GM21723 (cell line): ENCODE results near the gene LONP2.
"Not testable (repeated sequence)": the region's sequence is repeated elsewhere in the genome, so short reads cannot be mapped to it uniquely, and the experiment has no call there.

Experiments
- ATAC-seq: cut with Tn5 transposase; IDR thresholded peaks from one replicate; pipeline ENCODE4 v1.9.1; 2021; ENCODE audit warnings: mild to moderate bottlenecking, moderate library complexity; ENCODE audit not compliant: unreplicated experiment

Gene LONP2

GRCh38 chr16:48365025-48365600 is 121.0 kb downstream of the LONP2 start:
- no peak for ATAC-seq

GRCh38 chr16:48365601-48366164 is 121.6 kb downstream of the LONP2 start:
- ATAC-seq: peak; percentile 93

DNA sequence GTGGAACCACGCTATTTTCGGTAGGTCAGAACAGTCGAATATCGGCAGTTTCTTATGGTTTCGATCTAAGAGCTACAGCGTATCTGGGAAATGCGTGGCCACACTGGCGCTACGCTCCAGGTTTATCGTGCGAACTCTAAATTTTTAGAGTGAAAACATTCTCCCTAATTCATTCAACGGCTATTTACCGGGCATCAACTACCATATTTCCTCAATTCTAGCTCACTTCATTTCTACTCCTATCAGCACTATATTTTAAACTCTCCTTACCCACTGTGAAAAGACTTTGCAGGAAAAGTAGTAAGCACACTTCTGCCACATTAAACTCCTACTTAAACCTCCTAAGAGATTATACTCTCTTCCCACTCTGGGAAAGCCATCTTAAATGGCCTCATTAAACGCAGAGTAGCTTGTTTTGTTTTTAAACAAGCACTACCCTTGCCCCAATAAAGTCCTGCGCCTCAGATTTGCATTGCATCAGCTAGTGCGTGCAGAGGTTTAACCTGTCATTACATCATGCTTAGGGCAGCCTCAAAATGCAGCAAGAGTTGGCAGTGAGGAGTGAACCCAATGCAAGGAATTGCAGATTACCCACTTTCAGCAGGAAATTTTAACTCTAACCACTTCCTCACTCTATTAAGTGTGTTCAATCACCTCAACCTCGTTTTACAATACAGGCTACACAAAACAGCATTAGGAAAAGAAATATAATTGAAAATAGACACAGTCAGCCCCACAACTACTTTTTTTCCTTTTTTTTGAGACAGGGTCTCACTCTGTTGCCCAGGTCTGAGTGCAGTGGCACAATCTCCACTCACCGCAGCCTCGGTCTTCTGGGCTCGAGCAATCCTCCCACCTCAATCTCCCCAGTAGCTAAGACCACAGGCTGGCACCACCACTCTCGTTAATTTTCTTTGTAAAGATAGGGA is 122.3 kb downstream of the LONP2 start:
- peak; percentile 68 for ATAC-seq

GRCh38 chr16:48367441-48368049 is 123.4 kb downstream of the LONP2 start:
- ATAC-seq: no peak

GRCh38 chr16:48369765-48370164 is 125.7 kb downstream of the LONP2 start:
- no peak for ATAC-seq

- ATAC-seq: no peak
Measured at GRCh38 chr16:48370229-48370628, 126.1 kb downstream of the LONP2 start.

DNA sequence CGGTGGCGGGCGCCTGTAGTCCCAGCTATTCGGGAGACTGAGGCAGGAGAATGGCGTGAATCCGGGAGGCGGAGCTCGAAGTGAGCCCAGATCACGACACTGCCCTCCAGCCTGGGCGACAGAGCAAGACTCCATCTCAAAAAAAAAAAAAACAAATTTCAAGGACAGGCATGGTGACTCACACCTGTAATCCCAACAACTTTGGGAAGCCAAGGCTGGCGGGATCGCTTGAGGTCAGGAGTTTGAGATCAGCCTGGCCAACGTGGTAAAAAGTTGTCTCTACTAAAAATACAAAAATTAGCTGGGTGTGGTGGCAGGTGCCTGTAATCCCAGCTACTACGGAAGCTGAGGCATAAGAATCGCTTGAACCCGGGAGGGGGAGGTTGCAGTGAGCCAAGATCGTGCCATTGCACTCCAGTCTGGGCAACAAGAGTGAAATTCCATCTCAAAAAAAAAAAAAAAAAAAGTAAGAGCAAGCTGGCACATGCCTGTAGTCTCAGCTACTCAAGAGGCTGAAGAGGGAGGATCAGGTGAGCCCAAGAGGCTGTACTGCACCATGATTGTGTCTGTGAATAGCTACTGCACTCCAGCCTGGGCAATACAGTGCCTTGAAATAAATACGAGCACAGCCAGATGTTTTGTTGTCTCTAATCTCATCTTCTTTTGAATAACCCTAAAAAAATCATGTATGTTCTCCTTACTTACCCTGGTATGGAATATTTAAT is 126.7 kb downstream of the LONP2 start:
- ATAC-seq: not testable (repeated sequence)

- ATAC-seq: no peak
Measured at GRCh38 chr16:48371393-48371780, 127.3 kb downstream of the LONP2 start.

DNA sequence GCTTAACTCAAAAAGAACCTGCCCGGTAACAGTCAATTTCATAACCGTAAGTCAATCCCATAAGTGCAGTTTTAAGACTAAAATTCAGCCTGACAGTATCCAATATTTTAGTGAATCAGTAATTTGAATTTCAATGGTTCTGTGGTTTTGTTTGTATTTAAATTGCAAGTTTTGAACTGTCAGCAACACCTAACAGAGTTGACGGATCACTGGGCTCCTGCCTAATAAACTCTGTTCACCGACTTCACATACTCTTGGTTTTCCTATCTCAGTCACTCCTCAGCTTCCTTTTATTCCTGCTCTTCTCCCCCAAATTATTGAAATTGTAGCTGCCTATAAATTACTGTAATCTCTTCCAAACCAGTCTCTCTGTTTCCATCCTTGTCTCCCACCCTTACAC is 128.6 kb downstream of the LONP2 start:
- no peak for ATAC-seq

- no peak for ATAC-seq
Measured at GRCh38 chr16:48373258-48374029, 129.3 kb downstream of the LONP2 start.

- ATAC-seq: no peak
Measured at GRCh38 chr16:48374255-48374654, 130.2 kb downstream of the LONP2 start.

GRCh38 chr16:48377301-48377700 is 133.2 kb downstream of the LONP2 start:
- ATAC-seq: not testable (repeated sequence)

DNA sequence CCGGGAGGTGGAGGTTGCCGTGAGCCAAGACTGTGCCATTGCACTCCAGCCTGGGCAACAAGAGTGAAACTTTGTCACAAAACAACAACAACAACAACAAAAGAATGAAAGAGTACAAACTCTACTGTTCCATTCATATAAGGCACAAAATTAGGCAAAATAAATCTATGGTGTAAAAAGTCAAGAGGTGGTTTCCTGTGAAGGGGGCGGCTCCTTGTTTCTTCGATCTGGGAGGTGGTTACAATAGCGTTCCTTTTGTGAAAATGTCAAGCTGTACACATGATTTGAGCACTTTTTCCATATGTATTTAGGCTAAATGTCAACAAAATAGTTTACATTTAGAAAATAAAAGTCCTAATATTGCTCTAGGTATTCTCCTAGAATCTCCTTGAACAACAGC is 134.2 kb downstream of the LONP2 start:
- no peak for ATAC-seq

GRCh38 chr16:48378836-48379235 is 134.7 kb downstream of the LONP2 start:
- no peak for ATAC-seq

DNA sequence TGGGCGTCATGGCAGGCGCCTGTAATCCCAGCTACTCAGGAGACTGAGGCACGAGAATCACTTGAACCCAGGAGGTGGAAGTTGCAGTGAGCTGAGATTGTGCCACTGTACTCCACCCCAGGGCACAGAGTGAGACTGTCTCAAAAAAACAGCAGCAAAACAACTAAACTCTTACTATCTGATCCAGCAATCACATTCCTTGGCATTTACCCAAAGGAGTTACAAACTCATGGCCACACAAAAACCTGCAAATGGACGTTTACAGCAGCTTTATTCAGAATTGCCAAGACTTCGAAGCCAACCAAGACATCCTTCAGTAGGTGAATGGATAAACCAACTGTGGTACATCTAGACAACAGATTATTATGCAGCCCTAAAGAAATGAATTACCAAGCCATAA is 137.1 kb downstream of the LONP2 start:
- ATAC-seq: no peak

DNA sequence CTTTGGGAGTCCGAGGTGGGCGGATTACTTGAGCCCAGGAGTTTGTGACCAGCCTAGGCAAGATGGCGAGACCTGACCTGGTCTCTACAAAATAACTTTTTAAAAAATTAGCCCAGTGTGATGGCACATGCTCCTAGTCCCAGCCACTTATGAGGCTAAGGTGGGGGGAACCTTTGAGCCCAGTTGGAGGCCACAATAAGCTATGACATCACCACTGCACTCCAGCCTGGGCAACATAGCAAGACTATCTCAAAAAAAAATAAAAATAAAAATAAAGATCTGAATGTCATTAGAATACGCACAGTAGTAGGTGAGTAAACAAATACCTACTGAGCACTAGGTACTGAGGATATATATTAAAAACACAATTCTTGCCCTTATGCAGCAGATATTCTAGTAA is 138.0 kb downstream of the LONP2 start:
- ATAC-seq: no peak

GRCh38 chr16:48383009-48383876 is 139.1 kb downstream of the LONP2 start:
- ATAC-seq: no peak

- ATAC-seq: no peak
Measured at GRCh38 chr16:48383877-48384519, 139.9 kb downstream of the LONP2 start.
